ENCODE data around the gene ZNF197.
"Not testable (repeated sequence)": the region's sequence is repeated elsewhere in the genome, so short reads cannot be mapped to it uniquely, and the experiment has no call there.

DNA sequence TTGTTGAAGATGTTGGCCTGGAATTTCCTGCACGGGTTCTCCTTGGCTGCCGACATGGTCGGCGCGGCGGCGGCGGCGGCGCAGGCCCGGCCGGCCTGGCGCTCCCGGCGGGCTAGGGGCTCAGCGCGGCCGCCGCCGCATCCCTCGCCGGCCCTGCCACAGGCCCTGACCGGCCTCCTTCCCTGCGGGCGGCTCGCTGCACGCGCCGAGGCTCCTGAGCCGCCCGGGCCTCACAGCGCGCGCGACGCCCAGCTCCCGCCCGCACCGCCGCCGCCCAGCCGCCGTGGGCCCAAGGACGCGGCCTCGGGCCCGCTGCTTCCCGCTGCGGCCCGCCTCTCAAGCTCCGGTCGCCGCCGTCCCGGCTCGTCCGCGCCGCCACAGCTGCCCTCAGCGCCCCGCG is 43.9 kb upstream of the ZNF197 start:
- TF ChIP-seq, protein P1, sequence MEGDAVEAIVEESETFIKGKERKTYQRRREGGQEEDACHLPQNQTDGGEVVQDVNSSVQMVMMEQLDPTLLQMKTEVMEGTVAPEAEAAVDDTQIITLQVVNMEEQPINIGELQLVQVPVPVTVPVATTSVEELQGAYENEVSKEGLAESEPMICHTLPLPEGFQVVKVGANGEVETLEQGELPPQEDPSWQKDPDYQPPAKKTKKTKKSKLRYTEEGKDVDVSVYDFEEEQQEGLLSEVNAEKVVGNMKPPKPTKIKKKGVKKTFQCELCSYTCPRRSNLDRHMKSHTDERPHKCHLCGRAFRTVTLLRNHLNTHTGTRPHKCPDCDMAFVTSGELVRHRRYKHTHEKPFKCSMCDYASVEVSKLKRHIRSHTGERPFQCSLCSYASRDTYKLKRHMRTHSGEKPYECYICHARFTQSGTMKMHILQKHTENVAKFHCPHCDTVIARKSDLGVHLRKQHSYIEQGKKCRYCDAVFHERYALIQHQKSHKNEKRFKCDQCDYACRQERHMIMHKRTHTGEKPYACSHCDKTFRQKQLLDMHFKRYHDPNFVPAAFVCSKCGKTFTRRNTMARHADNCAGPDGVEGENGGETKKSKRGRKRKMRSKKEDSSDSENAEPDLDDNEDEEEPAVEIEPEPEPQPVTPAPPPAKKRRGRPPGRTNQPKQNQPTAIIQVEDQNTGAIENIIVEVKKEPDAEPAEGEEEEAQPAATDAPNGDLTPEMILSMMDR (IDR thresholded peaks at IDR 0.05; ENCODE audit: insufficient read depth, low read length), result not testable (repeated sequence)
- not testable (repeated sequence) for TF ChIP-seq GABPA, POLR2AphosphoS5 (IDR thresholded peaks at IDR 0.05; ENCODE audit: low read depth)
